SK-MEL-5 (cell line): ENCODE measurements around the gene LRTM2. TPM values are rescaled to one million over a fixed set of nuclear protein-coding genes. Genes with fewer than 3 reads are reported as not detected.
"Not testable (repeated sequence)": the region's sequence is repeated elsewhere in the genome, so short reads cannot be mapped to it uniquely, and the experiment has no call there.

Source experiments
- DNase-seq: peaks from one replicate; pipeline ENCODE4 v3.0.0-alpha.2; 2016; ENCODE audit warnings: low read depth, low spot score
- in situ Hi-C: cut with HindIII; loops from 2 replicates; pipeline ENCODE4 v1.10.0; 2016; ENCODE audit warnings: low sequenced_read_pairs, high pct_unique_total_duplicates, low pct_unique_long_range_greater_than_20kb
- total RNA-seq: library from RNA; depleted of rRNA; stranded (reverse); fragments of >200 nt; shearing (Covaris generic); gene quantifications from 2 replicates; pipeline ENCODE4 v1.2.3, GENCODE V29; 2014

Gene LRTM2
- total RNA-seq, 1 experiment from 2014 or later: not detected

GRCh38 chr12:1807087-1807860, 13.1 kb upstream of the LRTM2 start:
- in situ Hi-C loops: no loop called here
- DNase-seq: no peak

GRCh38 chr12:1808036-1808797, 12.1 kb upstream of the LRTM2 start:
- in situ Hi-C loops: no loop called here
- no peak for DNase-seq

- in situ Hi-C loops: no loop called here
- DNase-seq: no peak
Observed at GRCh38 chr12:1808798-1809480, 11.4 kb upstream of the LRTM2 start.

- in situ Hi-C loops: no loop called here
- no peak for DNase-seq
Observed at GRCh38 chr12:1809591-1810190, 10.7 kb upstream of the LRTM2 start.

GRCh38 chr12:1810201-1810930, 10.0 kb upstream of the LRTM2 start:
- peak; percentile 34 for DNase-seq
- in situ Hi-C loops: no loop called here

- no peak for DNase-seq
- in situ Hi-C loops: no loop called here
Observed at GRCh38 chr12:1810931-1811280, 9.5 kb upstream of the LRTM2 start.

- in situ Hi-C loops: no loop called here
- no peak for DNase-seq
Observed at GRCh38 chr12:1811281-1811947, 9.0 kb upstream of the LRTM2 start.

- in situ Hi-C loops: no loop called here
- DNase-seq: no peak
Observed at GRCh38 chr12:1811948-1812291, 8.4 kb upstream of the LRTM2 start.

GRCh38 chr12:1812650-1813302, 7.6 kb upstream of the LRTM2 start:
- in situ Hi-C loops: no loop called here
- peak; percentile 33 for DNase-seq

- in situ Hi-C loops: no loop called here
- no peak for DNase-seq
Observed at GRCh38 chr12:1814266-1814665, 6.1 kb upstream of the LRTM2 start.

- no peak for DNase-seq
- in situ Hi-C loops: no loop called here
Observed at GRCh38 chr12:1815108-1815507, 5.3 kb upstream of the LRTM2 start.

- DNase-seq: no peak
- in situ Hi-C loops: no loop called here
Observed at GRCh38 chr12:1815814-1816729, 4.3 kb upstream of the LRTM2 start.

GRCh38 chr12:1816730-1817348, 3.5 kb upstream of the LRTM2 start:
- no peak for DNase-seq
- in situ Hi-C loops: no loop called here

GRCh38 chr12:1817928-1818327, 2.4 kb upstream of the LRTM2 start:
- in situ Hi-C loops, DNase-seq: not testable (repeated sequence)

GRCh38 chr12:1819050-1819449, 1.3 kb upstream of the LRTM2 start:
- in situ Hi-C loops: no loop called here

More at GRCh38 chr12:1819050-1819449, 1.3 kb upstream of the LRTM2 start:
- no peak for DNase-seq
